Mucosa of descending colon (tissue), 3 donors: Measurements from ENCODE around the gene RFX3. TPM values are rescaled to one million over a fixed set of nuclear protein-coding genes. Genes with fewer than 3 reads are reported as not detected.

Source experiments
- ATAC-seq: fragments of 200-7000 bp; cut with Tn5 transposase; one replicate; pipeline ENCODE4 v1.9.1; 2020; ENCODE audit warnings: mild to moderate bottlenecking, moderate library complexity
- DNase-seq, 3 donors: peaks; one replicate each; pipeline ENCODE4 v3.0.0-alpha.2; 2020
- H3K36me3 ChIP-seq: fragments of 200-600 bp; one replicate; pipeline ENCODE4 v1.8.0; 2021; ENCODE audit warnings: low read depth, mild to moderate bottlenecking
- H3K4me1 ChIP-seq: fragments of 200-600 bp; one replicate; pipeline ENCODE4 v1.8.0; 2021; ENCODE audit warnings: low read depth, mild to moderate bottlenecking
- H3K4me3 ChIP-seq: fragments of 200-600 bp; one replicate; pipeline ENCODE4 v1.8.0; 2021; ENCODE audit warnings: mild to moderate bottlenecking
- H3K9me3 ChIP-seq: fragments of 200-600 bp; one replicate; pipeline ENCODE4 v1.8.0; 2021; ENCODE audit warnings: mild to moderate bottlenecking
- CTCF ChIP-seq: fragments of 200-600 bp; IDR thresholded peaks from one replicate; pipeline ENCODE4 v1.8.0; 2022; ENCODE audit warnings: antibody characterized with exemption, mild to moderate bottlenecking
- intact Hi-C, 2 donors: fragments of 100-400 bp; cut with DNase I in 1 of 2; cut with micrococcal nuclease in 1 of 2; formaldehyde crosslinking; loops; one replicate each; pipeline versions ENCODE4 v1.11.0 to v1.11.1; 2022; cut with DNase I, micrococcal nuclease
- total RNA-seq, 3 donors: library from RNA; stranded (reverse); fragmentation: NEBNext Ultra II Directional in 2 of 3; extraction: Animal tissue kit (Norgen Biotek cat#: 25700) in 2 of 3; gene quantifications; one replicate each; pipeline versions ENCODE4 v1.2.1 to v1.2.4, GENCODE V29; 2021 to 2023
- donor health status: DM: no; HTN: no; CAD: no; lungs with moderate emphysema.
- donor health status: DM: no; HTN: no; CAD: no.
- donor health status: DM: no; HTN: yes; CAD: no.

RFX3 gene
- total RNA-seq, 3 donors from 2014 or later = 12.0 to 13.3 (median 12.3) TPM

DNA sequence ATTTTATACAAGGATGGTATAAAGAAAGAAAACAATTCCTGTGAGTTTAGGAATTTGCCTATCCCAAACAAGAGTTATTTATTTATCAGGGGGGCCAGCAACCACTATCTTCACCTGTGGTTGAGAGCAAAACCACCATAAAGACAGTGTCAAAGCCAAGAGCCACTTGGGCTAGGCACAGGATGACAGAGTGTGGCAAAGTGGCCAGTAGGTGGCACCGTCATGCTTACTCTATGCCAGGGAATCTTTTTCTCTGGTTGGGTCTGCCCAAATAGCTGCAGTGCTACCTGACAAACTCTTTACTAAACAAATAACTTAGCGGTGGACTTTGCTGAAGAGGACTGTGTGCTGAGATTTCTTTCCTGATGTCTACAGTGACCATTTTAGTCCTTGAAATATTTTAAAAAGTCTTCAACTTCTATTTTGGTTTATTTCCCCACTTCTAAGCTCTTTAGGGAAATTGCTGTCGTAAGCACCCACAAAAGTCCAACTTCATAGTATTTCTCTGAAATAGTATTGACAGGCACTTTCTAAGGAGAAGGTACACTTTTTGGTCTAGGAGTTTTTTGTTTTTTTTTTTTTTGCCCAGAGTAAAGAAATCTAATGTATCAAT lies 285.0 kb downstream of the RFX3 start:
- no peaks in the 10 kb centered on the region for H3K9me3 ChIP-seq
- DNase-seq (peak in 2 of 3 donors; percentile 72 to 84), ATAC-seq (peak; percentile 90)
- no peak overlapping the region for H3K4me3 ChIP-seq
- intact Hi-C loops = no loop called here
- H3K36me3 ChIP-seq = no peaks in the 10 kb centered on the region
- H3K4me1 ChIP-seq = no peaks in the 10 kb centered on the region
- peak; percentile 68 for TF ChIP-seq CTCF

- ATAC-seq (no peak), DNase-seq (no peak)
- no peaks in the 10 kb centered on the region for H3K9me3 ChIP-seq
- no peaks in the 10 kb centered on the region for H3K4me1 ChIP-seq
- intact Hi-C loops = no loop called here
- no peak overlapping the region for H3K4me3 ChIP-seq
- TF ChIP-seq CTCF = no peak
- no peaks in the 10 kb centered on the region for H3K36me3 ChIP-seq
These were observed 286.6 kb downstream of the RFX3 start for GRCh38 chr9:3239240-3239639.

DNA sequence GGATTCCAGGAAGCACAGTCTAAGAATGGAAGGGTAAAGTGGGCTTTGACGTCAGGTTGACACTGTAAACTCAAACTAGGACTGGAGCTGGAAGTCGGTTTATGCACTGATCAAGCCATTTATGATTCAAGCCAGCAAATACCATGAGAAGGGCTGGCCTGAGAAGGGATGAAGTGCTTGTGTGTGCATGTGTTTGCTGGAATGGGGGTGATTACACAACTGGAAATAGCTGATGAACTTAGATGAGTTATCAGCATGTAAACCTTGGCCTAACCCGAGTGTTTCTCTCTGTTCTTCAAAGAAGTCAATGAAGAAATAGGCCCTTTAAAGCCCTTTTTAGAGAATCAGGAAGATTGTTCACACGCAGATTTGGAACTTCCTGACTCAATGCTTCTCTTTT lies 287.6 kb downstream of the RFX3 start:
- intact Hi-C loops = no loop called here
- no peak for ATAC-seq
- no peaks in the 10 kb centered on the region for H3K36me3 ChIP-seq
- no peak for TF ChIP-seq CTCF
- H3K4me1 ChIP-seq = no peaks in the 10 kb centered on the region
- no peak overlapping the region for H3K4me3 ChIP-seq
- no peak for DNase-seq
- no peaks in the 10 kb centered on the region for H3K9me3 ChIP-seq

- Histone ChIP-seq H3K36me3 (no peaks in the 10 kb centered on the region), H3K4me1 (no peaks in the 10 kb centered on the region), H3K4me3 (no peak overlapping the region), H3K9me3 (no peaks in the 10 kb centered on the region)
- TF ChIP-seq CTCF = no peak
- DNase-seq (no peak), ATAC-seq (no peak)
- intact Hi-C loops = no loop called here
These were observed 288.7 kb downstream of the RFX3 start for GRCh38 chr9:3237121-3237520.

- intact Hi-C loops = no loop called here
- no peak for TF ChIP-seq CTCF
These were observed 290.3 kb downstream of the RFX3 start for GRCh38 chr9:3235497-3235896.

DNA sequence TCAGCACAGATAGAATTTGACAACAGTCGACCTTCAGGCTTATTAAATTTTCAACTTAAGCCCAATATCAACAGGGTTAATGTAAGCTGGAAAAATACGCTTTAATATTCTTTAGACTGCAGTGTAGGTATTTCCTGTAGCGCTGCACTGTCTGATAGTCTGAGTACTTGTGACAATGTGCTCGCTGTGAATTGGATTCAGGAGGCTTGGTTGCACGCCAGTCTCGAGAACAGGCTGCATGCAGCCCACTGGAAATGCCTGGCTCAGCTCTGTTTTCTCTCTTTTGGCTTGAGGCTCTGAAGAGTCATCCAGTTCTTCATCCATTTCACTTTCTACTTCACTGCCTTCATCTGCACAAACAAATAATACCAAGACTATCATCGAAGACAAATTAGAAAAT lies 300.9 kb downstream of the RFX3 start:
- no peak overlapping the region for H3K4me3 ChIP-seq
- no peaks in the 10 kb centered on the region for H3K4me1 ChIP-seq
- intact Hi-C loops = no loop called here
- no peak for TF ChIP-seq CTCF
- no peak for DNase-seq
- no peak for ATAC-seq
- no peaks in the 10 kb centered on the region for H3K36me3 ChIP-seq
- H3K9me3 ChIP-seq = no peaks in the 10 kb centered on the region

More at GRCh38 chr9:3235497-3235896, 290.3 kb downstream of the RFX3 start:
- no peaks in the 10 kb centered on the region for H3K4me1 ChIP-seq
- H3K9me3 ChIP-seq = no peaks in the 10 kb centered on the region
- DNase-seq = no peak
- H3K36me3 ChIP-seq = no peaks in the 10 kb centered on the region
- H3K4me3 ChIP-seq = no peak overlapping the region
- ATAC-seq = no peak
